CD14-positive monocyte (primary cell): ENCODE measurements around the gene ANKRD55. TPM values are rescaled to one million over a fixed set of nuclear protein-coding genes. Genes with fewer than 3 reads are reported as not detected.

Experiments
- DNase-seq, 3 donors: peaks; one replicate each; pipeline ENCODE4 v3.0.0-alpha.2; 2011 to 2022
- H2AFZ ChIP-seq: 2 replicates; pipeline ENCODE4 v1.6.0; 2012; ENCODE audit warnings: mild to moderate bottlenecking, low read depth, low read length, inconsistent platforms; ENCODE audit not compliant: insufficient read depth, poor library complexity, severe bottlenecking
- H3K27ac ChIP-seq, 2 donors: 1 replicate in 1 of 2; 2 replicates in 1 of 2; pipeline ENCODE4 v1.5.1; 2012 to 2013; ENCODE audit warnings: low read length in 2 of 2, control low read depth in 1 of 2, inconsistent platforms in 1 of 2, low read depth in 1 of 2, mild to moderate bottlenecking in 1 of 2
- H3K27me3 ChIP-seq, 2 donors: one replicate each; pipeline versions ENCODE4 v1.6.0 to v1.6.1; 2011 to 2013; ENCODE audit warnings: low read length in 2 of 2; ENCODE audit not compliant: control insufficient read depth in 2 of 2, insufficient read depth in 2 of 2
- H3K36me3 ChIP-seq, 2 donors: replicated peaks in 1 of 2; 1 replicate in 1 of 2; 2 replicates in 1 of 2; pipeline versions ENCODE4 v1.5.1 to v1.6.1; 2012 to 2013; ENCODE audit warnings: low read length in 2 of 2, control low read depth in 1 of 2, inconsistent platforms in 1 of 2, mild to moderate bottlenecking in 1 of 2; ENCODE audit not compliant: insufficient read depth in 2 of 2, control insufficient read depth in 1 of 2
- H3K4me1 ChIP-seq, 2 donors: 1 replicate in 1 of 2; 2 replicates in 1 of 2; pipeline versions ENCODE4 v1.5.1 to v1.6.1; 2012 to 2013; ENCODE audit warnings: low read length in 2 of 2, control low read depth in 1 of 2, inconsistent platforms in 1 of 2, mild to moderate bottlenecking in 1 of 2, moderate library complexity in 1 of 2; ENCODE audit not compliant: insufficient read depth in 2 of 2, control insufficient read depth in 1 of 2
- H3K4me2 ChIP-seq: replicated peaks from 2 replicates; pipeline ENCODE3; 2012; ENCODE audit warnings: low read length, moderate library complexity, mild to moderate bottlenecking; ENCODE audit not compliant: poor library complexity, severe bottlenecking; ENCODE audit errors: extremely low read depth
- H3K4me3 ChIP-seq, 3 experiments: fragments of 200-600 bp in 1 of 3; sonication (generic) in 1 of 3; replicated peaks in 1 of 3; 1 replicate in 2 of 3; 2 replicates in 1 of 3; pipeline ENCODE4 v1.5.1; 2011 to 2013; ENCODE audit warnings: low read length in 3 of 3, mild to moderate bottlenecking in 3 of 3, control low read depth in 2 of 3, low read depth in 2 of 3, inconsistent platforms in 1 of 3, moderate library complexity in 1 of 3
- H3K79me2 ChIP-seq: 2 replicates; pipeline ENCODE4 v1.6.0; 2012; ENCODE audit warnings: mild to moderate bottlenecking, control low read depth, inconsistent platforms, low read length, moderate library complexity; ENCODE audit not compliant: insufficient read depth
- H3K9ac ChIP-seq: 2 replicates; pipeline ENCODE4 v1.6.0; 2017; ENCODE audit warnings: low read length, mild to moderate bottlenecking; ENCODE audit not compliant: insufficient read depth, poor library complexity, severe bottlenecking
- H3K9me3 ChIP-seq, 2 donors: replicated peaks in 1 of 2; 1 replicate in 1 of 2; 2 replicates in 1 of 2; pipeline versions ENCODE4 v1.5.1 to v1.6.1; 2012 to 2013; ENCODE audit warnings: low read length in 2 of 2, control low read depth in 1 of 2; ENCODE audit not compliant: control insufficient read depth in 1 of 2, insufficient read depth in 1 of 2
- H4K20me1 ChIP-seq: 2 replicates; pipeline ENCODE4 v1.6.0; 2012; ENCODE audit warnings: mild to moderate bottlenecking, low read length, control low read depth, moderate library complexity; ENCODE audit not compliant: insufficient read depth
- H3K27ac Mint-ChIP-seq, 7 donors: one replicate each; pipeline ENCODE4 v1.8.0; 2020; ENCODE audit warnings: mild to moderate bottlenecking in 7 of 7, mixed read lengths in 7 of 7, moderate library complexity in 6 of 7, inconsistent platforms in 2 of 7
- H3K27me3 Mint-ChIP-seq, 3 donors: one replicate each; pipeline ENCODE4 v1.8.0; 2021 to 2022; ENCODE audit warnings: low read depth in 3 of 3, mild to moderate bottlenecking in 3 of 3, mixed read lengths in 3 of 3, moderate library complexity in 3 of 3, inconsistent platforms in 1 of 3
- H3K36me3 Mint-ChIP-seq, 2 donors: one replicate each; pipeline ENCODE4 v1.8.0; 2020; ENCODE audit warnings: mixed read lengths in 2 of 2, inconsistent platforms in 1 of 2, mild to moderate bottlenecking in 1 of 2
- H3K4me1 Mint-ChIP-seq: one replicate; pipeline ENCODE4 v1.8.0; 2020; ENCODE audit warnings: mild to moderate bottlenecking, mixed read lengths
- H3K4me3 Mint-ChIP-seq, 2 donors: one replicate each; pipeline ENCODE4 v1.8.0; 2020; ENCODE audit warnings: mild to moderate bottlenecking in 2 of 2, mixed read lengths in 2 of 2, moderate library complexity in 1 of 2
- H3K9me3 Mint-ChIP-seq, 7 donors: one replicate each; pipeline ENCODE4 v1.8.0; 2020 to 2022; ENCODE audit warnings: mixed read lengths in 7 of 7, mild to moderate bottlenecking in 6 of 7, moderate library complexity in 6 of 7, inconsistent platforms in 2 of 7
- WGBS: methylation state at CpG from one replicate; pipeline ENCODE4 v1.1.5; 2013; ENCODE audit warnings: missing lambda C conversion rate; ENCODE audit not compliant: insufficient coverage; 5-methylcytosine and 5-hydroxymethylcytosine counted together
- intact Hi-C, 2 donors: fragments of 100-400 bp; cut with micrococcal nuclease; formaldehyde crosslinking; loops; one replicate each; pipeline versions ENCODE4 v1.15.0 to v1.15.1; 2023
- polyA plus RNA-seq, 3 donors: library from polyadenylated mRNA; depleted of rRNA in 1 of 3; unstranded in 2 of 3; stranded (reverse) in 1 of 3; fragments of 300-500 nt in 2 of 3; fragments of >200 nt in 1 of 3; fragmentation: Illumina TruSeq in 2 of 3; gene quantifications; 1 replicate in 2 of 3; 2 replicates in 1 of 3; pipeline ENCODE4 v1.2.3, GENCODE V29; 2012 to 2021
- TF ChIP-seq, protein P1 (sequence below): fragments of 200-600 bp; IDR thresholded peaks from one replicate; pipeline ENCODE4 v1.8.0; 2022; ENCODE audit warnings: antibody characterized with exemption, mild to moderate bottlenecking

Gene ANKRD55
- polyA plus RNA-seq, 3 donors, result 0.20 to 0.55 (median 0.28) TPM

DNA sequence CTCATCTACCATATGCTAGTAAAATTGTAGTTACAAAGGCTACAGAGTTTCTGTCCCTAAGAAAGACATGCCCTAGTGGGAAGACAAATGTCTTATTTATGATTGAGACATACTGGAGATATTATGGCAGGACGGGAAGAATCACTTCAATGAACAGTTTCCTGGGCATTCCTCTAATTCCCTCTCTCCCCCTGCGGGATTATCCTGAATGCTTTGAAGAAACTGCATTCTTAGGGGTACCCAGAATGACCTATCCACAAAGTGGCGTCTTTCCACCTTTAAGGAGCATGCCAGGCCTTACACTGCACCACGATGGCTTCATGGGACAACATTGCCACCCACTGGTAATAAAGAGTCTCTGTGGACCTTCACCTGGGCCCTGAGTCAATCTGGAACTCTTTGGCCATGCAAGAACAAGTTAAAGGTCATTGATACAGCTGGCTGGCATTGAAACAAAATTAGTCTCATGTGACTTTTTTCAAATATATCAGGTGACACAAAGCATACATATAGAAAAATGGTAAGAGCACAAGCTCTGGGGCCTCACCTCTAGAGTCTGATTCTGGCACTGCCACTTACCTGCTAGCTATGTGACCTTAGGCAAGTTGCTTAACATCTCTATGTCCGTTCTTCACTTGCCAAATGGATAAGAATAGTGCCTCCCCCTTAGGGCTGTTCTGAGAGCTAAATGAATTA is 32.0 kb downstream of the ANKRD55 start:
- no peaks in the 10 kb centered on the region for H3K9me3 ChIP-seq
- H3K79me2 ChIP-seq, result no peaks in the 10 kb centered on the region
- intact Hi-C loops, result loop anchor here in 1 of 2 donors (5.0 to 10.0 kb wide), 2 partner anchors 204 to 266 kb away; no protein-coding TSS in a partner anchor
- no peaks in the 10 kb centered on the region for H4K20me1 ChIP-seq
- Mint-ChIP-seq H3K27me3 (peaks cover 0 to 2% (median 2%) of the 10 kb centered on the region in 3 donors), H3K4me3 (no peak overlapping the region), H3K27ac (peak overlapping the region in 3 of 7 donors; percentile 40 to 82 (median 66)), H3K9me3 (peaks cover 0 to 5% (median 2%) of the 10 kb centered on the region in 7 donors), H3K36me3 (no peaks in the 10 kb centered on the region), H3K4me1 (peaks cover 28% of the 10 kb centered on the region)
- H3K9ac ChIP-seq, result no peak overlapping the region
- no peaks in the 10 kb centered on the region for H3K27me3 ChIP-seq
- H3K4me3 ChIP-seq, result no peak overlapping the region
- no peak overlapping the region for H3K27ac ChIP-seq
- H3K4me1 ChIP-seq, result peaks cover 24% of the 10 kb centered on the region in 2 donors
- H3K4me2 ChIP-seq, result peak overlapping the region; percentile 13
- peak overlapping the region; percentile 33 for H2AFZ ChIP-seq
- WGBS, result 28% methylated on average over 4 of the region's 5 CpGs
- no peaks in the 10 kb centered on the region for H3K36me3 ChIP-seq
- TF ChIP-seq, protein P1, sequence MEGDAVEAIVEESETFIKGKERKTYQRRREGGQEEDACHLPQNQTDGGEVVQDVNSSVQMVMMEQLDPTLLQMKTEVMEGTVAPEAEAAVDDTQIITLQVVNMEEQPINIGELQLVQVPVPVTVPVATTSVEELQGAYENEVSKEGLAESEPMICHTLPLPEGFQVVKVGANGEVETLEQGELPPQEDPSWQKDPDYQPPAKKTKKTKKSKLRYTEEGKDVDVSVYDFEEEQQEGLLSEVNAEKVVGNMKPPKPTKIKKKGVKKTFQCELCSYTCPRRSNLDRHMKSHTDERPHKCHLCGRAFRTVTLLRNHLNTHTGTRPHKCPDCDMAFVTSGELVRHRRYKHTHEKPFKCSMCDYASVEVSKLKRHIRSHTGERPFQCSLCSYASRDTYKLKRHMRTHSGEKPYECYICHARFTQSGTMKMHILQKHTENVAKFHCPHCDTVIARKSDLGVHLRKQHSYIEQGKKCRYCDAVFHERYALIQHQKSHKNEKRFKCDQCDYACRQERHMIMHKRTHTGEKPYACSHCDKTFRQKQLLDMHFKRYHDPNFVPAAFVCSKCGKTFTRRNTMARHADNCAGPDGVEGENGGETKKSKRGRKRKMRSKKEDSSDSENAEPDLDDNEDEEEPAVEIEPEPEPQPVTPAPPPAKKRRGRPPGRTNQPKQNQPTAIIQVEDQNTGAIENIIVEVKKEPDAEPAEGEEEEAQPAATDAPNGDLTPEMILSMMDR, result peak; percentile 89
- DNase-seq, result peak; percentile 63 to 76 (median 75)

DNA sequence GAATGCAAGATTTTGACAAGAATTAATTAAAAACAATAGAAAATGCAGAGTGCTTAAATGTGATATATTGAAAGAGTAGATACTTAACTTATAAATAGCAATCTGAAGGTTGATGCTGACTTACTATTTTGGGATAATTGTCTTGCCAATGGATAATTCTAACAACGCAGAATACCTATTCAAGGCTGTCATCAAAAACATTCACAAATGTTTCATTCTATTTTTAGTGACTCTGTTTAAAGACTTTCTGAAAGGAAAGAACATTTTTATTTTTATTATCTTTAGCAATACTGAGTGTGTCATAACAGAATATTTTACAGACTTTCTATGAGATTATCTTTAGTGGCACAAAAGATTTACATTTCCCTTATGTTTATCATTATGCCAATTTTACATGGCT is 38.1 kb downstream of the ANKRD55 start:
- no peak overlapping the region for H3K27ac Mint-ChIP-seq
- no peak overlapping the region for H3K4me3 Mint-ChIP-seq

More for the DNA sequence above, 38.1 kb downstream of the ANKRD55 start:
- H3K36me3 ChIP-seq, result no peaks in the 10 kb centered on the region
- DNase-seq, result no peak
- intact Hi-C loops, result loop anchor here in 1 of 2 donors (10.0 kb wide), 1 partner anchor 200 kb away; the partner anchor contains the start of gene IL6ST
- H2AFZ ChIP-seq, result no peak overlapping the region
- H3K27me3 Mint-ChIP-seq, result peaks cover 0 to 2% (median 0%) of the 10 kb centered on the region in 3 donors
- no peak overlapping the region for H3K27ac ChIP-seq
- no peaks in the 10 kb centered on the region for H3K36me3 Mint-ChIP-seq
- H3K4me2 ChIP-seq, result no peak overlapping the region
- no peaks in the 10 kb centered on the region for H3K9me3 ChIP-seq
- TF ChIP-seq, protein P1, result no peak
- no peaks in the 10 kb centered on the region for H3K79me2 ChIP-seq
- peaks cover 34% of the 10 kb centered on the region for H3K4me1 Mint-ChIP-seq
- no peak overlapping the region for H3K9ac ChIP-seq
- H3K4me1 ChIP-seq, result peaks cover 28 to 35% of the 10 kb centered on the region in 2 donors
- H4K20me1 ChIP-seq, result no peaks in the 10 kb centered on the region
- H3K4me3 ChIP-seq, result no peak overlapping the region
- no CpG with 5 or more reads among the region's 1 CpG for WGBS
- H3K9me3 Mint-ChIP-seq, result peaks cover 0 to 3% (median 0%) of the 10 kb centered on the region in 7 donors
- H3K27me3 ChIP-seq, result no peaks in the 10 kb centered on the region
